HFFc6 (cell line): ENCODE data around the gene F12. TPM values are rescaled to one million over a fixed set of nuclear protein-coding genes. Genes with fewer than 3 reads are reported as not detected.

Experiments used
- DNase-seq: peaks from one replicate; pipeline ENCODE4 v3.0.0-alpha.2; 2018
- H3K27ac Mint-ChIP-seq: 2 replicates; pipeline ENCODE4 v1.8.0; 2020; ENCODE audit warnings: mild to moderate bottlenecking, mixed read lengths
- H3K27me3 Mint-ChIP-seq: 2 replicates; pipeline ENCODE4 v1.8.0; 2021; ENCODE audit warnings: mild to moderate bottlenecking, moderate library complexity, mixed read lengths; ENCODE audit not compliant: insufficient read depth
- H3K36me3 Mint-ChIP-seq: 2 replicates; pipeline ENCODE4 v1.8.0; 2021; ENCODE audit warnings: low read depth, mixed read lengths
- H3K4me1 Mint-ChIP-seq: 2 replicates; pipeline ENCODE4 v1.8.0; 2020; ENCODE audit warnings: low read depth, mixed read lengths
- H3K4me3 Mint-ChIP-seq: 2 replicates; pipeline ENCODE4 v1.8.0; 2020; ENCODE audit warnings: mild to moderate bottlenecking, moderate library complexity, mixed read lengths
- H3K9me3 Mint-ChIP-seq: 2 replicates; pipeline ENCODE4 v1.8.0; 2020; ENCODE audit warnings: mild to moderate bottlenecking, mixed read lengths
- total RNA-seq, 6 experiments: library from RNA; stranded (reverse); fragmentation: NEBNext Ultra II Directional; extraction: Animal tissue kit (Norgen Biotek cat#: 25700); gene quantifications; 2 replicates in 1 of 6; 3 replicates in 5 of 6; pipeline ENCODE4 v1.2.3, GENCODE V29; 2021
- TF ChIP-seq, protein P1 (sequence below): fragments of 200-600 bp; sonication (generic); IDR thresholded peaks from 2 replicates; pipeline ENCODE4 v1.5.0; 2021; ENCODE audit warnings: antibody characterized with exemption, mild to moderate bottlenecking

The F12 gene
- total RNA-seq, 6 experiments from 2014 or later = 0.63 to 1.2 (median 0.87) TPM

- H3K27me3 Mint-ChIP-seq = peaks cover 14% of the 10 kb centered on the region
- H3K36me3 Mint-ChIP-seq = peaks cover 14% of the 10 kb centered on the region
- H3K4me1 Mint-ChIP-seq = peaks cover 24% of the 10 kb centered on the region
- DNase-seq = no peak
- H3K9me3 Mint-ChIP-seq = no peaks in the 10 kb centered on the region; the same call in 1 of the 2 replicates
- H3K4me3 Mint-ChIP-seq = peak overlapping the region; percentile 19; the same call in 1 of the 2 replicates
- TF ChIP-seq, protein P1, sequence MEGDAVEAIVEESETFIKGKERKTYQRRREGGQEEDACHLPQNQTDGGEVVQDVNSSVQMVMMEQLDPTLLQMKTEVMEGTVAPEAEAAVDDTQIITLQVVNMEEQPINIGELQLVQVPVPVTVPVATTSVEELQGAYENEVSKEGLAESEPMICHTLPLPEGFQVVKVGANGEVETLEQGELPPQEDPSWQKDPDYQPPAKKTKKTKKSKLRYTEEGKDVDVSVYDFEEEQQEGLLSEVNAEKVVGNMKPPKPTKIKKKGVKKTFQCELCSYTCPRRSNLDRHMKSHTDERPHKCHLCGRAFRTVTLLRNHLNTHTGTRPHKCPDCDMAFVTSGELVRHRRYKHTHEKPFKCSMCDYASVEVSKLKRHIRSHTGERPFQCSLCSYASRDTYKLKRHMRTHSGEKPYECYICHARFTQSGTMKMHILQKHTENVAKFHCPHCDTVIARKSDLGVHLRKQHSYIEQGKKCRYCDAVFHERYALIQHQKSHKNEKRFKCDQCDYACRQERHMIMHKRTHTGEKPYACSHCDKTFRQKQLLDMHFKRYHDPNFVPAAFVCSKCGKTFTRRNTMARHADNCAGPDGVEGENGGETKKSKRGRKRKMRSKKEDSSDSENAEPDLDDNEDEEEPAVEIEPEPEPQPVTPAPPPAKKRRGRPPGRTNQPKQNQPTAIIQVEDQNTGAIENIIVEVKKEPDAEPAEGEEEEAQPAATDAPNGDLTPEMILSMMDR = peak; percentile 45
- H3K27ac Mint-ChIP-seq = peak overlapping the region; percentile 9; the same call in 1 of the 2 replicates
These were observed 43.6 kb upstream of the F12 start for GRCh38 chr5:177452688-177453638.

- no peak for DNase-seq
- H3K4me3 Mint-ChIP-seq = no peak overlapping the region
- no peaks in the 10 kb centered on the region for H3K36me3 Mint-ChIP-seq
- peaks cover 17% of the 10 kb centered on the region for H3K4me1 Mint-ChIP-seq
- no peaks in the 10 kb centered on the region; the same call in 1 of the 2 replicates for H3K9me3 Mint-ChIP-seq
- TF ChIP-seq, protein P1 = no peak
- peaks cover 8% of the 10 kb centered on the region for H3K27me3 Mint-ChIP-seq
- H3K27ac Mint-ChIP-seq = no peak overlapping the region
These were observed 41.5 kb upstream of the F12 start for GRCh38 chr5:177450667-177451424.

DNA sequence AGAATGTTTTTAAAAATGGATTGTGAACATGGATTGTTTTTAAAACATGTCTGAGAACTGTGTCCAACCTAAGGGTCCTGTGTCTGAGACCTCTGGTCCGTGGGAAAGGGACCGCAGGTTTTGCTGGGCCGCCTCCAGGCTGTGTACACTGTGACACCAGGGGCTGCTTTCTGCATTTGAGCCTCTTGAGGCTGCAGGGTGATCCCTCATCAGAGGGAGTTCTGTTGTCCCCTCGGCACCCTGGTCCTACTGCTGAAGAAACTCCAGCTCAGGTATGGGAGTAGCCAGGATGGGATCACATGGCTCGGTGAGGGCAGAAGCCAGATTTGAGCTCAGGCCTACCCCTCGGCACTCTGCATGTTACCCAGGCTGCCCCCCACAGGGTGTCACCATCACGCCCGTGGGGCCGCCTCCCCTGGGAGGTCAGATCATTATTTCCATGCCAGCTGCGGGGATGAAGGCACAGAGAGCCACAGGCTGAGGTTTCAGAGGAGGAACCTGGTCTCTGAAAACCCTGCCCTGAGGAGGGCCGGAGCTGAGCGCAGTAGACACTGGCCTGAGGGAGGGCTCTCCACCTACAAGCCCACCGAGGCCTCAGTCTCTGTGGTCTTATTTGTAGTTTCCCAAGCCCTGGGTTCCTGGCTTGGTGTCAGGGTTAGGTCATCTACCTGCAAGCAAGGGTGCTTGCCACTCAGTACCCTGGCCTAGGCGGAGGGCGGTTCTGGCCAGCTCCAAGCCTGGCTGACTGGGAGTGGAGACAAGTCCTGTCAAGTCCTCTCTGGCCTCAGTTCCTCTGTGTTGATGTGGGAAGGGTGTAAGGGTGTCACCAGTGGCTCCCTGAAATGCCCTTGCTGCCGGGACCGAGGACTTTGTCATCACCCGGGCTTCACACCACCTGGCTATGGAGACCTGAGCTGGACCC, 40.0 kb upstream of the F12 start:
- Mint-ChIP-seq H3K9me3 (no peaks in the 10 kb centered on the region; the same call in 1 of the 2 replicates), H3K36me3 (no peaks in the 10 kb centered on the region), H3K4me3 (no peak overlapping the region), H3K27ac (no peak overlapping the region), H3K4me1 (peaks cover 24% of the 10 kb centered on the region), H3K27me3 (peaks cover 11% of the 10 kb centered on the region)
- TF ChIP-seq, protein P1 = no peak
- no peak for DNase-seq

- Mint-ChIP-seq H3K4me3 (peak overlapping the region; percentile 77), H3K27me3 (peaks cover 11% of the 10 kb centered on the region), H3K27ac (peak overlapping the region; percentile 73), H3K9me3 (no peaks in the 10 kb centered on the region; the same call in 1 of the 2 replicates), H3K4me1 (peaks cover 24% of the 10 kb centered on the region), H3K36me3 (no peaks in the 10 kb centered on the region)
- TF ChIP-seq, protein P1 = no peak
- DNase-seq = no peak
These were observed 39.0 kb upstream of the F12 start for GRCh38 chr5:177448244-177448950.
